PC-9 (cell line): Measurements from ENCODE around the gene SRSF1. TPM values are rescaled to one million over a fixed set of nuclear protein-coding genes. Genes with fewer than 3 reads are reported as not detected.

Experiments
- BruUV-seq: library from RNA; stranded (reverse); fragments of 400-500 nt; replicated peaks from 2 replicates; lab custom pipeline; 2021; lab: Mats Ljungman, UMichigan
- CTCF ChIA-PET: fragments of 300-600 bp; sonication (Branson Sonifier 250); formaldehyde crosslinking; loops from one replicate; lab custom pipeline; 2022; ENCODE audit warnings: antibody characterized with exemption; lab: Charles Lee
- POLR2A ChIA-PET: fragments of 300-600 bp; sonication (Branson Sonifier 250); formaldehyde crosslinking; loops from one replicate; lab custom pipeline; 2022; ENCODE audit warnings: antibody characterized with exemption; ENCODE audit not compliant: unreplicated experiment; lab: Charles Lee
- DNase-seq, 2 experiments: peaks; one replicate each; pipeline versions ENCODE4 v3.0.0 to v3.0.0-alpha.2; 2015 to 2022; ENCODE audit warnings: mixed read lengths in 1 of 2
- H2AFZ ChIP-seq: fragments of 200-600 bp; sonication (generic); 2 replicates; pipeline ENCODE4 v1.8.1; 2017; ENCODE audit warnings: antibody characterized with exemption
- H3F3A ChIP-seq: fragments of 200-600 bp; sonication (generic); 2 replicates; pipeline ENCODE4 v1.8.1; 2017; ENCODE audit warnings: antibody characterized with exemption, mild to moderate bottlenecking, low read depth; ENCODE audit not compliant: insufficient read depth
- H3K27ac ChIP-seq: fragments of 200-600 bp; sonication (generic); 2 replicates; pipeline ENCODE4 v1.6.1; 2016; ENCODE audit warnings: mixed run types
- H3K27me3 ChIP-seq: fragments of 200-600 bp; sonication (generic); 2 replicates; pipeline ENCODE4 v1.6.1; 2016; ENCODE audit warnings: low read depth, mixed run types; ENCODE audit not compliant: insufficient read depth
- H3K36me3 ChIP-seq: fragments of 200-600 bp; sonication (generic); 2 replicates; pipeline ENCODE4 v1.6.1; 2016; ENCODE audit warnings: low read depth, mixed run types
- H3K4me1 ChIP-seq: fragments of 200-600 bp; sonication (generic); replicated peaks from 2 replicates; pipeline ENCODE4 v1.6.1; 2016; ENCODE audit warnings: mixed run types; ENCODE audit not compliant: insufficient read depth
- H3K4me2 ChIP-seq: fragments of 200-600 bp; sonication (generic); 2 replicates; pipeline ENCODE4 v1.6.1; 2017; ENCODE audit warnings: mixed run types
- H3K4me3 ChIP-seq: fragments of 200-600 bp; sonication (generic); 2 replicates; pipeline ENCODE4 v1.6.1; 2016; ENCODE audit warnings: mixed run types
- H3K79me2 ChIP-seq: fragments of 200-600 bp; sonication (generic); 2 replicates; pipeline ENCODE4 v1.6.1; 2017; ENCODE audit warnings: low read depth, mixed run types
- H3K9me2 ChIP-seq: fragments of 200-600 bp; sonication (generic); 2 replicates; pipeline ENCODE4 v1.8.1; 2017; ENCODE audit warnings: mild to moderate bottlenecking; ENCODE audit not compliant: insufficient read depth
- H3K9me3 ChIP-seq: fragments of 200-600 bp; sonication (generic); 2 replicates; pipeline ENCODE4 v1.8.1; 2016; ENCODE audit warnings: low read depth; ENCODE audit not compliant: insufficient read depth
- H4K20me1 ChIP-seq: fragments of 200-600 bp; sonication (generic); 2 replicates; pipeline ENCODE4 v1.8.1; 2017; ENCODE audit not compliant: insufficient read depth
- EZH2 ChIP-seq: fragments of 200-600 bp; sonication (generic); IDR thresholded peaks from 2 replicates; pipeline ENCODE4 v1.8.0; 2017; ENCODE audit warnings: antibody characterized with exemption, low read depth
- intact Hi-C: fragments of 100-400 bp; cut with micrococcal nuclease; formaldehyde crosslinking; loops from one replicate; pipeline ENCODE4 v1.10.0; 2022; ENCODE audit not compliant: unreplicated experiment
- total RNA-seq: library from RNA; stranded (reverse); gene quantifications from 2 replicates; pipeline ENCODE4 v1.2.3, GENCODE V29; 2021
- TF ChIP-seq, protein P1 (sequence below): fragments of 200-600 bp; sonication (generic); conservative IDR thresholded peaks from 2 replicates; pipeline ENCODE4 v1.6.1; 2017; ENCODE audit warnings: mixed run types, antibody characterized with exemption, mild to moderate bottlenecking, moderate library complexity

The SRSF1 gene
- total RNA-seq, 1 experiment from 2014 or later = 278 TPM

- ChIA-PET POLR2A (no interaction called here), CTCF (no interaction called here)
- no TSS peak for BruUV-seq
- Histone ChIP-seq H3K27ac (no peak overlapping the region), H3K4me3 (no peak overlapping the region), H3F3A (no peaks in the 10 kb centered on the region), H2AFZ (no peak overlapping the region), H3K36me3 (no peaks in the 10 kb centered on the region), H3K27me3 (no peaks in the 10 kb centered on the region), H3K9me3 (no peaks in the 10 kb centered on the region; the same call in 1 of the 2 replicates), H3K4me2 (no peak overlapping the region), H3K4me1 (no peaks in the 10 kb centered on the region), H3K79me2 (no peaks in the 10 kb centered on the region), H4K20me1 (no peaks in the 10 kb centered on the region), H3K9me2 (no peaks in the 10 kb centered on the region)
- DNase-seq = no peak
- intact Hi-C loops = no loop called here
- TF ChIP-seq EZH2 = no peak
- TF ChIP-seq, protein P1, sequence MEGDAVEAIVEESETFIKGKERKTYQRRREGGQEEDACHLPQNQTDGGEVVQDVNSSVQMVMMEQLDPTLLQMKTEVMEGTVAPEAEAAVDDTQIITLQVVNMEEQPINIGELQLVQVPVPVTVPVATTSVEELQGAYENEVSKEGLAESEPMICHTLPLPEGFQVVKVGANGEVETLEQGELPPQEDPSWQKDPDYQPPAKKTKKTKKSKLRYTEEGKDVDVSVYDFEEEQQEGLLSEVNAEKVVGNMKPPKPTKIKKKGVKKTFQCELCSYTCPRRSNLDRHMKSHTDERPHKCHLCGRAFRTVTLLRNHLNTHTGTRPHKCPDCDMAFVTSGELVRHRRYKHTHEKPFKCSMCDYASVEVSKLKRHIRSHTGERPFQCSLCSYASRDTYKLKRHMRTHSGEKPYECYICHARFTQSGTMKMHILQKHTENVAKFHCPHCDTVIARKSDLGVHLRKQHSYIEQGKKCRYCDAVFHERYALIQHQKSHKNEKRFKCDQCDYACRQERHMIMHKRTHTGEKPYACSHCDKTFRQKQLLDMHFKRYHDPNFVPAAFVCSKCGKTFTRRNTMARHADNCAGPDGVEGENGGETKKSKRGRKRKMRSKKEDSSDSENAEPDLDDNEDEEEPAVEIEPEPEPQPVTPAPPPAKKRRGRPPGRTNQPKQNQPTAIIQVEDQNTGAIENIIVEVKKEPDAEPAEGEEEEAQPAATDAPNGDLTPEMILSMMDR = no peak
Measured at GRCh38 chr17:58041161-58041560, 34.1 kb upstream of the SRSF1 start.

GRCh38 chr17:58040386-58040785 is 33.3 kb upstream of the SRSF1 start:
- intact Hi-C loops = no loop called here
- ChIA-PET POLR2A (no interaction called here), CTCF (no interaction called here)
- Histone ChIP-seq H3K9me2 (no peaks in the 10 kb centered on the region), H3K4me1 (no peaks in the 10 kb centered on the region), H3K4me3 (no peak overlapping the region), H3K4me2 (no peak overlapping the region), H3F3A (no peaks in the 10 kb centered on the region), H3K27ac (no peak overlapping the region), H3K36me3 (no peaks in the 10 kb centered on the region), H2AFZ (no peak overlapping the region), H3K9me3 (no peaks in the 10 kb centered on the region; the same call in 1 of the 2 replicates), H4K20me1 (no peaks in the 10 kb centered on the region), H3K79me2 (no peaks in the 10 kb centered on the region), H3K27me3 (no peaks in the 10 kb centered on the region)
- BruUV-seq = no TSS peak
- no peak for TF ChIP-seq EZH2
- TF ChIP-seq, protein P1 = no peak
- no peak for DNase-seq

- BruUV-seq = no TSS peak
- H3K27ac ChIP-seq = no peak overlapping the region
- POLR2A ChIA-PET = no interaction called here
Measured at GRCh38 chr17:58039975-58040374, 32.9 kb upstream of the SRSF1 start.

More at GRCh38 chr17:58039975-58040374, 32.9 kb upstream of the SRSF1 start:
- H3F3A ChIP-seq = no peaks in the 10 kb centered on the region
- H3K4me1 ChIP-seq = no peaks in the 10 kb centered on the region
- H3K27me3 ChIP-seq = no peaks in the 10 kb centered on the region
- no peaks in the 10 kb centered on the region for H4K20me1 ChIP-seq
- no peak overlapping the region for H3K4me2 ChIP-seq
- intact Hi-C loops = no loop called here
- H3K4me3 ChIP-seq = no peak overlapping the region
- no peaks in the 10 kb centered on the region for H3K9me2 ChIP-seq
- H3K9me3 ChIP-seq = no peaks in the 10 kb centered on the region; the same call in 1 of the 2 replicates
- no peak for TF ChIP-seq EZH2
- TF ChIP-seq, protein P1 = no peak
- DNase-seq = no peak
- H2AFZ ChIP-seq = no peak overlapping the region
- CTCF ChIA-PET = no interaction called here
- H3K79me2 ChIP-seq = no peaks in the 10 kb centered on the region
- no peaks in the 10 kb centered on the region for H3K36me3 ChIP-seq
